HG02588 (cell line): Measurements from ENCODE around the gene ZC3H18.

Source experiments
- ATAC-seq: cut with Tn5 transposase; IDR thresholded peaks from one replicate; pipeline ENCODE4 v1.9.1; 2021; ENCODE audit warnings: mild to moderate bottlenecking, moderate library complexity; ENCODE audit not compliant: unreplicated experiment

The ZC3H18 gene

GRCh38 chr16:88548985-88549384 is 21.2 kb upstream of the ZC3H18 start:
- ATAC-seq: no peak

GRCh38 chr16:88549671-88550245 is 20.4 kb upstream of the ZC3H18 start:
- no peak for ATAC-seq

DNA sequence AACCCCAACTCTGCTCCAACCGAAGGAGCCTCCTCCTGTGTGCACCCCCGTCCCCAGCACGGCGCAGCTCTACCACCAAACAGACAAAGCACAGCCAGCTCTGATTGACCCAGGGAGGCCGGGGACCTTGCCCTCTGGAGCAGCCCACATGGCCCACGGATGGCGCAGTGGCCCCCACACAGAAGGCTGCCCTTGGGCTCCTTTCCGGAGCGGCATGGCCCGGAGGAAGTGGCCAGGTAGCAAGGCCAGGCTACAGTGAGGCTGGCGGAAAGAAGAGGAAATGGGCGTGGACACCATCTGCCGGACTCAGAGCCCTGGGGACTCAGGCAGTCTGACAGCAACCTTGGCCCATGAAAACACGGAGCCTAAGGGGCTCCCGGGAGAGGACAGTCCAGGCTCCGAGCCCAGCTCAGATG is 19.9 kb upstream of the ZC3H18 start:
- no peak for ATAC-seq

DNA sequence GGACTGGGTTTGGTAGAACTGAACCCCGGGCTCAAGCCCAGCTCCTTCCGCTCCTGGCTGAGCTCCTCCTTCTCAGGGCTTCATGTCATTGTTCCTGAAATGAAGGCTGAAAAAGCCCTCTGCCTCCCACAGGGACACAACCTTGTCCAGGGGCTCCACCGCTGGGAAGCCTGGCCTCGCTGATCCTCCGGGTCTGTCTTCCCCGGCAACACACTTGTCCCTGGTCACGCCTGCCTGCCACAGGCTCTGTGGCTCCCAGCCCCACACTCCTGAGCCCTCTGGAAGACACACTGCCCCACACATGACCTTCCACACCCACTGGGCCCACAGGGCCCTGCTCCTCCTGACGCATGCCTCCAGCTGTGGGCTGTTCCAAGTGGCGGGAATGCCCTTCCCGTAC is 18.0 kb upstream of the ZC3H18 start:
- ATAC-seq: no peak

- no peak for ATAC-seq
Measured at GRCh38 chr16:88552815-88553214, 17.4 kb upstream of the ZC3H18 start.

DNA sequence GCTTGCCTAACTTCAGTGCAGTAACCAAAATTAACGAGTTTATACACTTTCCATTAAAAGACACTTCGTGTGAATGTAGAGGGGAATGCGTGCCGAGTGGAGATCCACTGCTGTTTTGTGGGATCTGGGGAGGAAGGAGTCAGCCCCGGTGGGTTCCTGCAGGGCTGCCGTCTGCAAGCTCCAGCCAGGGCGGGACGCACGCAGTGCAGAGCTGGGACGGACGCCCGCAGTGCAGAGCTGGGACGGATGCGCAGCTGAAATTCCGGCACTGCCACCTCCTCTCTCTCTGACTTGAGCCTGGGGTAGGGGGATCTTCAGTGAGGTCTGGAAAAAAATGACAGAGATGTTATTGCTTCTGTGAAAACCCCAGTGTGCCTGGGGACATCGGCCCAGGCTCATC is 16.5 kb upstream of the ZC3H18 start:
- ATAC-seq: no peak

DNA sequence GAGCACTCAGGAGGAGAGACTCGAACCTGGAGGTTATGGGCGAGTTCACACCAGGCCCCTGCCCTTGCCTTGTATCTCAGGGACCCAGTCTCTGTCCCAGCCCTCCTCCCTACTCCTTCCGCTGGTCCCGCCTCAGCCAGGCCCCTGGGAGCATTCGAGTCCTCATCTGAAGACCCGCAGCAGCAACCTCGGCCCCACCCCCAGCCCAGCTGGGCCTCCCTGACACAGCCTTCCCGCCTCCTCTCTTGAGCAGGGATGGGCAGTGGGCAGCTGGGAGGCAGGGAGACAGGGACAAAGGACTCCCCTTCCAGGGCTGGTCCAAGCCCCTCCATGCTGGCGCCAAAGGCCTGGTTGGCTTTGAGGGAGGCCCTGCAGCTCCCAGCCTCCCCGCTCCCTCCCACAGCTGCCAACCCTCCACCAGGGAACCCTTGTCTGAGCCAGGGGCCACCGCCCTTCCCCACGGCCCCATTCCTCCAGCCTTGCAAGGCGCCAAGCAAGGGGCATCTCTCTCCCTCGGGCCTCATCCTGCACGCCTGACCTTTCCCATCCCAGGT is 15.4 kb upstream of the ZC3H18 start:
- no peak for ATAC-seq

DNA sequence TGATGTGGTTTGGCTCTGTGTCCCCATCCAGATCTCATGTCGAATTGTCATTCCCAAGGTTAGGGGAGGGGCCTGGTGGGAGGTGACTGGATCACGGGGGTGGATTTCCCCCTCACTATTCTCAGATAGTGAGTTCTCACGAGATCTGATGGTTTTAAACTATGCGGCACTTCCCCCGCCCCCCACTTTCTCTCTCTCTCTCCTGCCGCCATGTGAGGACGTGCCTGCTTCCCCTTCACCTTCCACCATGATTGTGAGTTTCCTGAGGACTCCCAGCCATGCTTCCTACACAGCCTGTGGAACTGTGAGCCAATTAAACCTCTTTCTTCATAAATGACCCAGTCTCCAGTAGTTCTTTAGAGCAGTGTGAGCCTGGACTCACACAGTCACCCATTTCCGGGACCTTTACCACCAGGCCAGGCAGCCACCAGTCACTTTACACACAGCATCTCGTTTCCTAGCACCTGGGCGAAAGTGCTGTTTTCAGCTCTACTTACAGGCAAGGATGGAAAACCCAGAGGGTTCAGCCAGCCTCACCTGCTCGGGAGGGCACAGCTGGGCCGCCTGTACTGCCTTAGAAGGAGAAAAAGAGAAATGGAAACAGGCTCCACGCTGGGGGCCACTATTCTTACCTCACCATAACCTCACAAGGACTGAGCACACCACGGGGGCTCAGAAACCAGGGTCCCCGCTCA is 13.8 kb upstream of the ZC3H18 start:
- ATAC-seq: no peak

DNA sequence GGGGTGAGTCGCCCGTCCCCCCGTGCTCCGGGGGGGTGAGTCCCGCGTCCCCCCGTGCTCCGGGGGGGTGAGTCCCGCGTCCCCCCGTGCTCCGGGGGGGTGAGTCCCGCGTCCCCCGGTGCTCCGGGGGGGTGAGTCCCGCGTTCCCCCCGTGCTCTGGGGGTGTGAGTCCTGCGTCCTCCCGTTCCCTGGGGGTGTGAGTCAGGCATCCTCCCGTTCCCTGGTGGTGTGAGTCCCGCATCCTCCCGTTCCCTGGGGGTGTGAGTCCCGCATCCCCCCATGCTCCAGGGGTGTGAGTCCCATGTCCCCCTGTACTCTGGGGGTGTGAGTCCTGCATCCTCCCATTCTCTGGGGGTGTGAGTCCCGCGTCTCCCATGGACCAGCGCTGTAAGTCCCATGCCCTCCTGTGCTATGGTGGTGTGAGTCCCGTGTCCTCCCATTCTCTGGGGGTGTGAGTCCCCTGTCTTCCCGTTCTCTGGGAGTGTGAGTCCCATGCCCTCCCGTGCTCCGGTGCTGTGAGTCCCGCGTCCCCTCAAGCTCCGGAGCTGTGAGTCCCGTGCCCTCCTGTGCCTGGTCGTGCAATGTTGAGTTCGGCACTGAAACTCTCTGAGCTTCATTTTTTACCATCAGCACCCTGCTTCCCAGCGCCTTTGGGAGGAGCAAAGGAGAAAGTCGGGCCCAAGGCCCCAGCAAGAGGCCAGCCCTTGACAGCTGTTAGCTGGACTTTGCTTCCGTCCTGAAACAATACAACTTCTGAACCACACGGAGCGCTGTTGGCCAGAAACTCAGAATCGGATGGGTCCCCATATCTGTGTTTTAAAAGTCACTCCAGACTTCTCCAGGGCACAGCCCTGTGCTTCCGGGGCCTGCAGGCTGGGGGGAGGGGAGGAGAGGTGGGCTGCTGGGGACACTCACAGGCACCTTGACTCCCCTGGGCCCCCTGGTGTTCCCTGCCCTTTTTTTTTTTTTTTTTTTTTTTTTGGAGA is 11.5 kb upstream of the ZC3H18 start:
- ATAC-seq: no peak

DNA sequence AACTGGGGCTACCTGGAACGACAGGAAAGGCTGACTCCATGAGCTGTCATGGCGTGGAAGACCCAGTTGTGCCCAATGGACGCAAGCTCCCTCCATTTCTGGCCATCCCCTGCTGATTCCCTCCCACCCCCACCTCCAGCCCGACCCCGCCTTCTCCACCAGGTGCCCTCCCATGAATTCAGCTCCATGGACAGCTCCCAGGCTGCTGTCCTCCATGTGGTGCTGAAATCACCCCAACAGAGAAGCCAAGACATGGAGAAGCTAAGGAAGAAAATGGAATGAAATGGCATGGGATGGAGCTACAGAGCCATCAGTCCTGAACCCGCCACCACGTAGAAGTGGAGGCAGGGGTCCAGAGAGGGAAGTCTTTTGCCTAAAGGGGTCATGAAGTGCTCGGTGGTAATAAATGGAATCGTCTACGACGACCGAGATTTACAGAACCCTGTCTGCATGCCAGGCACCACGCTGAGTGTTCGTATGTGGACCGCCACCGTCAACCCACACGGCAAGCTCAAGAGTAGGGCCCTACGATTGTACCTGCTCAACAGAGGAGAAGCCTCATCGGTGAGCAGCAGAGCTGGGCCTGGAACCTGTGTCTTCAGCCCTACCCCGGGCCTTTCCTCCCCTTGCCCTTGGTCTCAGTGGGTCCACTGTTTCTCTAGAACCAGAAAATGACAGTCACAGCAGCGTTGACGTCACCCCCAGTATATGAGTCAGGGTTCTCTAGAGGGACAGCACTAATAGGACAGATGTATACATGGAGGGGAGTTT is 9.3 kb upstream of the ZC3H18 start:
- no peak for ATAC-seq

GRCh38 chr16:88561485-88562359 is 8.5 kb upstream of the ZC3H18 start:
- ATAC-seq: no peak

GRCh38 chr16:88566158-88566557 is 4.0 kb upstream of the ZC3H18 start:
- no peak for ATAC-seq

DNA sequence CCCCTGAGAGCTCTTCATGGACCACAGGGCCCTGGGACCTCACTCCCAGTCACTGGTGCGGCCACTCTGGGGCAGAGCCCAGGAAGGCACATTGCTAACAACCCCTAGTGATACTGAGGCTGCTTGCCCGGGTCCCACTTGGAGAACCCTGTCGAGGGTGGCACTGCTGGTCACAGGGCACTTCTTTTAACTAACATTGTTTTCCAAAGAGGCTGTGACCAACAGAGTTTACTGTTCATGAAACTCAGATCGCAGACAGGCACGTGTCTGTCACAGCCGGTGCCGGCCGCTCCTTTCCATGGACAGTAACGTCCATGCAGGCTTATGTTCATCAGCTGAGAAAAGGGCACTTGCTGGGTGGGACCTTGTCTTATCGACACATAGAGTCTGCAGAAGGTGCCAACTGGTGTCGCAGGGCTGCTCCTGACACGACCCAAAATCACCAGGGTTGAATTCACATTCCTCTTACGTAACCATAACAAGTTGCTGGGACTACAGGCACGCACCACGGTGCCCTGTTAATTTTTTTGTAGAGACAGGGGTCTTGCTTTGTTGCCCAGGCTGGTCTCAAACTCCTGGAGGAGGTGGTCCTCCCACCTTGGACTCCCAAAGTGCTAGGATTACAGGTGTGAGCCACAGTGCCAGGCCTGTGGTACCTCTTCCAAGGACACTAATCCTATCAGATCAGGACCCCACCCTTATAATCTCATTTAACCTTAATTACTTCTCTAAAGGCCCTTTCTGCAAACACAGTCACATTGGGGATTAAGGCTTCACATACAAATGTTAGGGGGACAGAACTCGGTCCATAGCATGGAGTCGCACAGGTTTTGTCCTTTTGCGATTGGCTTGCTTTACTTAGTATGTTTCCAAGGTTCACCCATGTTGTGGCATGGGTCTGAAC is 1.2 kb upstream of the ZC3H18 start:
- no peak for ATAC-seq

DNA sequence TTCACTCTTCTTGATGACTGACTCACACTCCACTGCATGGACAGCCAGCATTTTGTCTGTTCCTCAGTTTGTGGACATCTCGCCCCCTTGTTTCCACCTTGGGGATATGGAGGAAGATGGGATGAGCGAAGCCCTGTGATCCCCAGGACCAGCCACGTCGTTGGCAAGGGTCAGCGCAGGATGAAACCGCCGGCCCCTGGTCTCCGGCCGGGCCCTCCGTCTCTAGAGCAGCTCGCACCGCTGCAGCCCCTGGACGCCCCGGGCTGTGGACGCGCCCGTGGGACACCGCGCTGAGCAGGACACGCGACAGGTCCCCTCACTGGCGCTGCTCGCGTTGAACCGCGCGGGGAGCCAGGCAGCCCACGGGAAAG is 604 bp upstream of the ZC3H18 start:
- ATAC-seq: peak; percentile 21

DNA sequence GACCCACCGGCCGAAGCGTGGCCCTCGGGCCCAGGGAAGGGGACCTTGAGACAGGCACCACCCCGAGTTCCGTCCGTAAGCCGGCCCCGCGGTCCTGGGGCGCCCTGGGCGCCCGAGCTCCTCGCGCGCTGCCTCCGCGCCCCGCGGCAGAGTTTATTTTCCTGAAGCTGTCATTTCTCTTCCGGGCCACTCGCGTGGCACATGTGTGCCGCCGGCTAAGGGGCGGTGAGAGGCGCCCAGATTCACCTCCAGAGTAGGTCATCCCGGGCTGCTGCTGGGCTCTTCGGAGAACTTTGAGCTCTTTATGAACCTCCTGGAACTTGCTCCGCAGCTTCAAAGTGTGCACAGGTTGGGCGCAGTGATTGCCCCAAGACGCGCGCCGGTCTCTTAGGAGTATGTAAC is 489 bp downstream of the ZC3H18 start:
- ATAC-seq: no peak

GRCh38 chr16:88575251-88575650 is 5.0 kb downstream of the ZC3H18 start:
- ATAC-seq: no peak

DNA sequence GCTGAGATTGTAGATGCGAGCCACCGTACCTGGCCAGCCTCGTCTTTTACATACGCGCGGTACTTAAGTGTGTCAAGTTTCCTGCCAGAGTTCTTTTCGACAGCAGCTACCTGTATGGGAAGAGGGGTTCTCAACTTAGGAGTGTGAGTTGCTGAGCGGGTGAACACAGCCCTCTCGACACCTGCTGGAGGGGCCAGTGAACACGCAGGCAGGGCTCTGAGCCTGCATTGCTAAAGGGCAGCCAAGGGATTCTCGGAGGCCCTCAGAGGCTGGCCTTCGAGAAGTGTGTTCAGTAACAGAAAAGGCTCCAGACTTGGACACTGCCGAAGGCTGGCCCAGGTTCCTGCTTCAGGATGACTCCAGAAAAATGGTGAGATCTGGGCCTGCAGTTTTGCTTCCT is 6.1 kb downstream of the ZC3H18 start:
- no peak for ATAC-seq

DNA sequence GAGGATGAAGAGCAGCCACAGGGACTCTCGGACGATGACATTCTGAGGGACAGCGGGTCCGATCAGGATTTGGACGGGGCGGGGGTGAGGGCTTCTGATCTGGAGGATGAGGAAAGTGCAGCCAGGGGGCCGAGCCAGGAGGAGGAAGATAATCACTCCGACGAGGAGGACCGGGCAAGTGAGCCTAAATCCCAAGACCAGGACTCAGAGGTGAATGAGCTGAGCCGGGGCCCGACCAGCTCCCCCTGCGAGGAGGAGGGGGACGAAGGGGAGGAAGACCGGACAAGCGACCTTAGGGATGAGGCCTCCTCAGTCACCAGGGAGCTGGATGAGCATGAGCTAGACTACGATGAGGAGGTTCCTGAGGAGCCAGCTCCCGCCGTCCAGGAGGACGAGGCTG is 7.0 kb downstream of the ZC3H18 start:
- no peak for ATAC-seq
